Transverse colon (tissue), 4 donors: ENCODE results near the gene STAM. TPM values are rescaled to one million over a fixed set of nuclear protein-coding genes. Genes with fewer than 3 reads are reported as not detected.
"Not testable (repeated sequence)": the region's sequence is repeated elsewhere in the genome, so short reads cannot be mapped to it uniquely, and the experiment has no call there.

Experiments
- DNase-seq: peaks from one replicate; pipeline ENCODE4 v3.0.0-alpha.2; 2019
- H3K27ac ChIP-seq, 4 donors: fragments of 200-600 bp; sonication (generic); 2 replicates each; pipeline ENCODE4 v1.5.1; 2016 to 2018; ENCODE audit warnings: inconsistent platforms in 4 of 4
- H3K27me3 ChIP-seq: fragments of 200-600 bp; sonication (generic); 2 replicates; pipeline ENCODE4 v1.5.1; 2017; ENCODE audit warnings: inconsistent platforms
- H3K36me3 ChIP-seq, 4 donors: fragments of 200-600 bp; sonication (generic); 2 replicates each; pipeline ENCODE4 v1.5.1; 2017 to 2019; ENCODE audit warnings: inconsistent platforms in 4 of 4
- H3K4me1 ChIP-seq, 4 donors: fragments of 200-600 bp; sonication (generic); 2 replicates each; pipeline ENCODE4 v1.5.1; 2017 to 2020; ENCODE audit warnings: inconsistent platforms in 4 of 4
- H3K4me3 ChIP-seq, 4 donors: fragments of 200-600 bp; sonication (generic); 1 replicate in 1 of 4; 2 replicates in 3 of 4; pipeline versions ENCODE4 v1.5.1 to v1.6.1; 2017 to 2019; ENCODE audit warnings: inconsistent platforms in 4 of 4
- H3K9me3 ChIP-seq, 2 donors: fragments of 200-600 bp; sonication (generic); 2 replicates each; pipeline ENCODE4 v1.5.1; 2017 to 2019; ENCODE audit warnings: inconsistent platforms in 2 of 2
- EP300 ChIP-seq: sonication (generic); formaldehyde crosslinking; IDR thresholded peaks from one replicate; pipeline ENCODE4 v1.6.1; 2017; ENCODE audit warnings: antibody characterized with exemption, low read depth
- POLR2A ChIP-seq: fragments of 450-650 bp; IDR thresholded peaks from one replicate; pipeline ENCODE4 v1.6.1; 2016; ENCODE audit warnings: antibody characterized with exemption, mild to moderate bottlenecking, moderate library complexity
- POLR2AphosphoS5 ChIP-seq, 3 donors: sonication (generic); formaldehyde crosslinking; IDR thresholded peaks; one replicate each; pipeline ENCODE4 v1.6.1; 2016; ENCODE audit warnings: antibody characterized with exemption in 3 of 3
- WGBS, 2 donors: methylation state at CpG; one replicate each; pipeline ENCODE4 v1.1.5; 2018; ENCODE audit warnings: low coverage in 1 of 2; 5-methylcytosine and 5-hydroxymethylcytosine counted together
- in situ Hi-C, 4 donors: fragments of 200-750 bp; cut with MboI; loops; one replicate each; pipeline versions ENCODE4 v1.15.0 to v1.15.1; 2017; ENCODE audit warnings: low sequenced_read_pairs in 3 of 4, low pct_ligation_motif_present in 1 of 4, low pct_unique_long_range_greater_than_20kb in 1 of 4
- intact Hi-C: fragments of 100-400 bp; cut with DNase I; formaldehyde crosslinking; loops from one replicate; pipeline ENCODE4 v1.15.1; 2023; ENCODE audit warnings: low total_unique reads
- total RNA-seq, 4 donors: library from RNA; depleted of rRNA; stranded (reverse); fragments of >200 nt; gene quantifications; one replicate each; pipeline ENCODE4 v1.1.0, GENCODE V29; 2016
- TF ChIP-seq, protein P1 (sequence below), 5 experiments: fragments of 200-600 bp in 3 of 5; fragments of 450-650 bp in 2 of 5; sonication (generic) in 3 of 5; IDR thresholded peaks; 1 replicate in 2 of 5; 2 replicates in 3 of 5; pipeline ENCODE4 v1.5.1; 2016 to 2017; ENCODE audit warnings: antibody characterized with exemption in 5 of 5, inconsistent platforms in 3 of 5, mild to moderate bottlenecking in 2 of 5, moderate library complexity in 1 of 5

STAM gene
- total RNA-seq, 4 donors from 2014 or later = 1.9 to 18.4 (median 9.3) TPM

DNA sequence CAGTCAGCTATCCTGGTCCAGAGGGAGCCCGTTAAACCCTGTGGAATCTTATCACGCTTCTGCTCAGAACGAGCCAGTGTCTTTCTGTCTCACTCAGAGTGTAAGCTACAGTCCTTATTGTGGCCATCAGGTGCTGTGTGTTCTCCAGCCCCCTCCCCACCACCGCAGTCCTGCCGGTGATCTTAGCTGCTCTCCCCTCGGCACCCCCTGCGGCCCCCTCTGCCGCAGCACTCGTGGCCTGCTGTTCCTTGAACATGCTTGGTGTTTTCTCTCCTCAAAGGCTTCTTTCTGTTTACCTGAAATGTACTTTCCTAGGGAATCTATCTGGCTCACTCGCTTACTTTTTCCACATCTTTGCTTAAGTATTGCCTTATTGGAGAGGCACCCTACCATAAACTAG is 69.8 kb downstream of the STAM start:
- WGBS, 2 donors = 97 to 100% methylated on average over 10 of the region's 10 CpGs
- no peak for DNase-seq
- Histone ChIP-seq H3K36me3 (peaks cover 0 to 36% (median 6%) of the 10 kb centered on the region in 4 donors), H3K27ac (no peak overlapping the region), H3K9me3 (no peaks in the 10 kb centered on the region), H3K27me3 (no peaks in the 10 kb centered on the region), H3K4me1 (no peaks in the 10 kb centered on the region), H3K4me3 (no peak overlapping the region)
- in situ Hi-C loops (no loop called here), intact Hi-C loops (no loop called here)
- TF ChIP-seq POLR2A (no peak), EP300 (no peak), POLR2AphosphoS5 (IDR thresholded peaks at IDR 0.05) (no peak)
- TF ChIP-seq, protein P1, sequence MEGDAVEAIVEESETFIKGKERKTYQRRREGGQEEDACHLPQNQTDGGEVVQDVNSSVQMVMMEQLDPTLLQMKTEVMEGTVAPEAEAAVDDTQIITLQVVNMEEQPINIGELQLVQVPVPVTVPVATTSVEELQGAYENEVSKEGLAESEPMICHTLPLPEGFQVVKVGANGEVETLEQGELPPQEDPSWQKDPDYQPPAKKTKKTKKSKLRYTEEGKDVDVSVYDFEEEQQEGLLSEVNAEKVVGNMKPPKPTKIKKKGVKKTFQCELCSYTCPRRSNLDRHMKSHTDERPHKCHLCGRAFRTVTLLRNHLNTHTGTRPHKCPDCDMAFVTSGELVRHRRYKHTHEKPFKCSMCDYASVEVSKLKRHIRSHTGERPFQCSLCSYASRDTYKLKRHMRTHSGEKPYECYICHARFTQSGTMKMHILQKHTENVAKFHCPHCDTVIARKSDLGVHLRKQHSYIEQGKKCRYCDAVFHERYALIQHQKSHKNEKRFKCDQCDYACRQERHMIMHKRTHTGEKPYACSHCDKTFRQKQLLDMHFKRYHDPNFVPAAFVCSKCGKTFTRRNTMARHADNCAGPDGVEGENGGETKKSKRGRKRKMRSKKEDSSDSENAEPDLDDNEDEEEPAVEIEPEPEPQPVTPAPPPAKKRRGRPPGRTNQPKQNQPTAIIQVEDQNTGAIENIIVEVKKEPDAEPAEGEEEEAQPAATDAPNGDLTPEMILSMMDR (IDR thresholded peaks at IDR 0.05) = no peak

DNA sequence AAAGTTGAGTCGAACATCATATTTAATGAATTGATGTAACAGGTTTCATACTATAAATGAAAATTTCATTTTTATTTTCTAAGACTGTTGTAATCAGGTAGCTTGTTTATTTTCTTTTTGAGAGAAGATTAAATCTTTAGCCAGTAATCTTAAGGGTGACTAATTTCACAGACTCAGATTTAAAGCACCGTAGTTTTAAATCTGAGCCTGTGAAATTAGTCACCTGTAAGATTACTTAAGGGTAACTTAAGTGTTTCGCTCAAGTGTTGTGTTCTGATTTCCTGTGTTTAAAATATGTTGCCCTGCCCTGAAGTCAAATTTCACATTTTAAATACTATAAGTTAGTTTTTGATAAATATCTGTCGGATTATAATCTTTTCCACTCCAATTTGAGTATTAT is 72.2 kb downstream of the STAM start:
- TF ChIP-seq POLR2AphosphoS5 (IDR thresholded peaks at IDR 0.05) (no peak), EP300 (no peak), POLR2A (no peak)
- TF ChIP-seq, protein P1 (IDR thresholded peaks at IDR 0.05) = no peak
- no peak overlapping the region for H3K4me3 ChIP-seq
- DNase-seq = no peak
- intact Hi-C loops = no loop called here
- H3K27me3 ChIP-seq = no peaks in the 10 kb centered on the region
- WGBS, 2 donors = 95 to 97% methylated on average over 4 of the region's 4 CpGs
- no peaks in the 10 kb centered on the region for H3K4me1 ChIP-seq
- H3K9me3 ChIP-seq = no peaks in the 10 kb centered on the region
- in situ Hi-C loops = no loop called here
- H3K27ac ChIP-seq = no peak overlapping the region
- H3K36me3 ChIP-seq = peaks cover 0 to 32% (median 5%) of the 10 kb centered on the region in 4 donors

DNA sequence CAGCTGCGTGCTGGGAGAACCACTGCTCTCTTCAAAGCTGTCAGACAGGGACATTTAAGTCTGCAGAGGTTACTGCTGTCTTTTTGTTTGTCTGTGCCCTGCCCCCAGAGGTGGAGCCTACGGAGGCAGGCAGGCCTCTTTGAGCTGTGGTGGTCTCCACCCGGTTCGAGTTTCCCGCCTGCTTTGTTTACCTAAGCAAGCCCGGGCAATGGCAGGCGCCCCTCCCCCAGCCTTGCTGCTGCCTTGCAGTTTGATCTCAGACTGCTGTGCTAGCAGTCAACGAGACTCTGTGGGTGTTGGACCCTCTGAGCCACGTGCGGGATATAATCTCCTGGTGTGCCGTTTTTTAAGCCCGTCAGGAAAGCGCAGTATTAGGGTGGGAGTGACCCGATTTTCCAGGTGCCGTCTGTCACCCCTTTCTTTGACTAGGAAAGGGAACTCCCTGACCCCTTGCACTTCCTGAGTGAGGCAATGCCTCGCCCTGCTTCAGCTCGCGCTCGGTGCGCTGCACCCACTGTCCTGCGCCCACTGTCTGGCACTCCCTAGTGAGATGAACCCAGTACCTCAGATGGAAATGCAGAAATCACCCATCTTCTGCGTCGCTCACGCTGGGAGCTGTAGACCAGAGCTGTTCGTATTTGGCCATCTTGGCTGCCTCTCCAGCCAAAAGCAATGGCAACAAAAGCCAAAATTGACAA is 78.5 kb downstream of the STAM start:
- intact Hi-C loops, H3K27ac ChIP-seq, H3K4me1 ChIP-seq, DNase-seq, H3K9me3 ChIP-seq, H3K27me3 ChIP-seq, in situ Hi-C loops, H3K4me3 ChIP-seq, H3K36me3 ChIP-seq: not testable (repeated sequence)
- WGBS, 2 donors = 96 to 100% methylated on average over 7 to 24 of the region's 25 CpGs

DNA sequence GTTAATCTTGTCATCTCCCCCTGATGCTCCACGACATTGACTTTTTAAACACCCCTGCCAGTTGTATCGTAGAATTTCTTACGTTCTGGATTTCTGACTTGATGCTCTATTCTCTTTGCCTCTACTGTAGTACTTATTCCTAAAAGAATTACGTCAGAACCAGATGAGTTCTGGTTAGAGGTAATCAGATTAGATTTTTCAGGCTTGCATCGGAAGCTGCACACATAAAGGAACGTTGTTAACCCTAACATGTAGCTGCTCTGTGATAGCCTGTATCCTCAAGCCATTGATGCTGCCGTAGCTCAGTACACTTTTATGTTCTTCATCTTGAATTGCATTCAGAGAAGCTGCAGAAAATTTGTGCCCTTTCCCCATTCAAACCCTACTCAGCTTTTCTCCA is 81.8 kb downstream of the STAM start:
- no peaks in the 10 kb centered on the region for H3K27me3 ChIP-seq
- WGBS, 2 donors = 85% methylated on average over 6 to 7 of the region's 7 CpGs

More for the DNA sequence above, 81.8 kb downstream of the STAM start:
- TF ChIP-seq, protein P1 (IDR thresholded peaks at IDR 0.05) = no peak
- TF ChIP-seq POLR2AphosphoS5 (IDR thresholded peaks at IDR 0.05) (no peak), POLR2A (no peak), EP300 (no peak)
- intact Hi-C loops = no loop called here
- in situ Hi-C loops = loop anchor here in 2 of 4 donors (25.0 kb wide), 1 partner anchor 512 kb away; no protein-coding TSS in a partner anchor
- H3K4me3 ChIP-seq = no peak overlapping the region
- DNase-seq = no peak
- peaks cover 0 to 6% (median 0%) of the 10 kb centered on the region in 4 donors for H3K36me3 ChIP-seq
- no peaks in the 10 kb centered on the region for H3K4me1 ChIP-seq
- no peak overlapping the region for H3K27ac ChIP-seq
- H3K9me3 ChIP-seq = no peaks in the 10 kb centered on the region
